Measurements from ENCODE around the gene CHMP2A.

Gene CHMP2A

GRCh38 chr19:58569943-58570670 lies 15.2 kb upstream of the CHMP2A start:
- DNase-seq = no peak

- DNase-seq = no peak
These were observed 14.5 kb upstream of the CHMP2A start for GRCh38 chr19:58569191-58569942.

- no peak for DNase-seq
These were observed 13.7 kb upstream of the CHMP2A start for GRCh38 chr19:58568453-58569130.

GRCh38 chr19:58566989-58567388 lies 12.1 kb upstream of the CHMP2A start:
- DNase-seq = no peak

- no peak for DNase-seq
These were observed 8.9 kb upstream of the CHMP2A start for GRCh38 chr19:58563823-58564222.

GRCh38 chr19:58563034-58563573 lies 8.2 kb upstream of the CHMP2A start:
- no peak for DNase-seq

- no peak for DNase-seq
These were observed 7.5 kb upstream of the CHMP2A start for GRCh38 chr19:58562122-58563033.

- no peak for DNase-seq
These were observed 6.6 kb upstream of the CHMP2A start for GRCh38 chr19:58561373-58562121.

GRCh38 chr19:58560921-58561320 lies 6.0 kb upstream of the CHMP2A start:
- no peak for DNase-seq

- no peak for DNase-seq
These were observed 5.3 kb upstream of the CHMP2A start for GRCh38 chr19:58560007-58560887.

GRCh38 chr19:58559275-58560006 lies 4.5 kb upstream of the CHMP2A start:
- DNase-seq = no peak

GRCh38 chr19:58558623-58559274 lies 3.8 kb upstream of the CHMP2A start:
- DNase-seq = no peak

- no peak for DNase-seq
These were observed 3.2 kb upstream of the CHMP2A start, which contains the start of gene UBE2M for GRCh38 chr19:58558066-58558622. Gene UBE2M, minus strand, starts transcription at chr19:58558611. Its CDS starts 230 bp downstream, at chr19:58558381.

GRCh38 chr19:58557221-58558065 lies 2.5 kb upstream of the CHMP2A start:
- no peak for DNase-seq

- DNase-seq = no peak
These were observed 1.8 kb upstream of the CHMP2A start for GRCh38 chr19:58556622-58557220.

GRCh38 chr19:58555920-58556621 lies 1.2 kb upstream of the CHMP2A start:
- no peak for DNase-seq

GRCh38 chr19:58555369-58555885 lies 522 bp upstream of the CHMP2A start:
- DNase-seq = no peak
